GM13977 (cell line): Measurements from ENCODE around the gene TGM4.

Experiments used
- DNase-seq: peaks from one replicate; pipeline ENCODE4 v3.0.0; 2012; ENCODE audit warnings: low spot score
- in situ Hi-C: fragments of 300-500 bp; cut with MboI; formaldehyde crosslinking; loops from one replicate; pipeline ENCODE4 v1.12.0; 2022; ENCODE audit warnings: low sequenced_read_pairs, low pct_unique_long_range_greater_than_20kb, mixed read lengths, inconsistent platforms; ENCODE audit not compliant: unreplicated experiment
- TF ChIP-seq, protein P1 (sequence below): IDR thresholded peaks from 2 replicates; pipeline ENCODE4 v1.5.1; 2012; ENCODE audit warnings: mild to moderate bottlenecking, control low read depth; ENCODE audit not compliant: insufficient read depth; ENCODE audit errors: extremely low read depth, missing control alignments

TGM4 gene

DNA sequence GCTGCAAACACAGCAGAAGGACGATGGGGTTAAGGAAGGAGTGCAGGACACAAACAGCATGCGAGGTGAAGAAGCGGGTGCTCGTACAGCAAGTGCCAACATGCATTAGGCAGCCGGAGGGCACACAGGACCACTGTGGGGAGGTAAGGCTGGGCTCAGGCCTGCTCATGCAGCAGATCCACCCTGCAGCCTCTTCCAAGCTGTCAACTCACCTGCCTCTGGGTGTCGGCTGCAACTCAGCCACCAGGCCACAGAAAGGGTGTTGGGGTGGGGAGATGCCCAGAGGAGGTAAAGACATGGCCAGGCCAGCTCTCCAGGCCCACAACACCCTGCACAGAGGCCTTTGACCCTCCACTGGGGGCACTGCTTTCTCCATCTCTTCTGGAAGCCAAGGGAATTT, 44.2 kb downstream of the TGM4 start:
- in situ Hi-C loops, result loop anchor here (10.0 to 25.0 kb wide), 2 partner anchors 384 to 581 kb away; partner anchors contain the start of gene TCAIM
- DNase-seq, result no peak
- TF ChIP-seq, protein P1, sequence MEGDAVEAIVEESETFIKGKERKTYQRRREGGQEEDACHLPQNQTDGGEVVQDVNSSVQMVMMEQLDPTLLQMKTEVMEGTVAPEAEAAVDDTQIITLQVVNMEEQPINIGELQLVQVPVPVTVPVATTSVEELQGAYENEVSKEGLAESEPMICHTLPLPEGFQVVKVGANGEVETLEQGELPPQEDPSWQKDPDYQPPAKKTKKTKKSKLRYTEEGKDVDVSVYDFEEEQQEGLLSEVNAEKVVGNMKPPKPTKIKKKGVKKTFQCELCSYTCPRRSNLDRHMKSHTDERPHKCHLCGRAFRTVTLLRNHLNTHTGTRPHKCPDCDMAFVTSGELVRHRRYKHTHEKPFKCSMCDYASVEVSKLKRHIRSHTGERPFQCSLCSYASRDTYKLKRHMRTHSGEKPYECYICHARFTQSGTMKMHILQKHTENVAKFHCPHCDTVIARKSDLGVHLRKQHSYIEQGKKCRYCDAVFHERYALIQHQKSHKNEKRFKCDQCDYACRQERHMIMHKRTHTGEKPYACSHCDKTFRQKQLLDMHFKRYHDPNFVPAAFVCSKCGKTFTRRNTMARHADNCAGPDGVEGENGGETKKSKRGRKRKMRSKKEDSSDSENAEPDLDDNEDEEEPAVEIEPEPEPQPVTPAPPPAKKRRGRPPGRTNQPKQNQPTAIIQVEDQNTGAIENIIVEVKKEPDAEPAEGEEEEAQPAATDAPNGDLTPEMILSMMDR, result no peak

DNA sequence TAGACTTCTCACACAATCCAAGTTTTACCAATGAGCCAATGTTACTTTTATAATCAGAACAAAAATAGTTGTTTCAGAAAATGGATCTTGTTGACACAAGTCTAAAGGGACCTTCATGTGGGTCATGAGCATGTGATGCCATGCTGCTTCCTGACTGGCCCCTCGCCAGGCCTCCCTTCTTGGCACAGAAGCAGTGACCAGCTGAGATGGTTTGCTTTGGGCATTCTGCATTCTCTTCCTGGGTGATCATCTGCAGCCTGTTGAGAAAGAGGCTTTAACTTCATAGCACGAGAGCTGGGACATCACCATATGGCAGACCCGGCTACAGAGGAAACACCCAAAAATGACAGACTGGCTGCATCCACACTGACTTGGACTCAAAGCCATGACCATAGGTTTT, 45.7 kb downstream of the TGM4 start:
- in situ Hi-C loops, result loop anchor here (25.0 kb wide), 1 partner anchor 583 kb away; the partner anchor contains the start of gene TCAIM
- DNase-seq, result no peak
- TF ChIP-seq, protein P1, result no peak

DNA sequence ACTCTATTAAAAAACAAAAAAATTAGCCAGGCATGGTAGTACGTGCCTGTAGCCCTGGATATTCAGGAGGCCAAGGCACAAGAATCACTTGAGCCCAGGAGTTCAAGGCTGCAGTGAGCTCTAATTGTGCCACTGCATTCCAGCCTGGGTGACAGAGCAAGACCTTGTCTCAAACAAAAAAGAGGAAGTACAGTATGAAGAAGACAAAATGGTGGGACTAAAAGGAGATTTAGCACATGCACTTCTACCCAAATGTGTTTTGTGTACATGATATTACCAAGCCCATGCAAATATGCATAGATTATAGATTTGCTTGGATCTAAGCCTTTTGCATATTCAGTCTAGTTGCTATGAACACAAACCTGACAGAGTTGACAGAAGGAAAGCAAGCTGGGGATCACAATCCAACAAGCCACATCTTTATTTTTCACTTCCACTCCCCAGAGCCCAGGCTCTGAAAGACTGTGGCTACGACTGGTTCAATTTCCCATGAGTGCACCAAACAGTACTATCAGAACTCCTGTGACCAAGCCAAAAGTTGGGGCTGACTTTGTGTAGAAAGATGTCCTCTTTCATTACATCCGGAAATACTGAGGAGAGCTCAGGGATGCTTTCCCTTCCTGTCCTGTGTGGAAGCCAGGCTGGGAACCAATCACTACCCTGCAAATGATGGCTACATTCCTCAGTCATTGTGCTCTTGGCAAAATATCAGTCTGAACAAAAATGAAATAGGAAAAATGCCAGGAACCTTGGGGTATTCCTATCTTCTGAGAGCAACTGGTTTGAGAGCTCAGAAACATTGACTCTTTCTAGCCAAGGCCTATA, 49.4 kb downstream of the TGM4 start:
- TF ChIP-seq, protein P1, result no peak
- no peak for DNase-seq
- in situ Hi-C loops, result loop anchor here (25.0 kb wide), 1 partner anchor 587 kb away; the partner anchor contains the start of gene TCAIM

DNA sequence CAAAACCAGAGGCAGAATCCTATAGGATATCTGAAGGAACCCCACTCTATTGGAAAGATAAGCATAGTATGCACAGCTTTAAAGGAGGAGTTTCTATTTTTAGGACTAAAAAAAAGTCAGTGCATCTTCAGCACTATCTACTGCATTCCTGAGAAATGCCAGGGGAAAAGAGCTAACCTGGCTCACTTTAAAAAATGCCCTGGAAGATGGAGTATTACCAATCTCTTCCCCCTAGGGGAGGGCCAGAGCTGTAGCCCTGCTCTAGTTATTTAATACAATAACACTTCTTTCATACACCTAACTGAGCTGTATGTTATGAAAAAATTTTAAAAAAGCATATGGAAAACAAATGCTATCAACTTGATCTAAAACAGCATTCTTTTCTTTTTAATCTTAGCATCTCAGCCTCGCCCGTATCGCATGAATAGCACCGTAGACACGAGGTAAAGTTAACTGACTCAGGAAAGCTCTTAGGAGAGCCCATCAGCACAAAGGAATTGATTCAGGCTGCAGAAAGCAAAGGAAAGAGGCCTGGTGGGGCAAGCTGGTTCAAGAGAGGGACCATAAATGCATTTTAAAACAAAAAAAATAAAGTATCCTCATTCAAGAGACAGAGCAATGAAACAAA, 50.2 kb downstream of the TGM4 start:
- DNase-seq, result no peak
- in situ Hi-C loops, result loop anchor here (25.0 kb wide), 1 partner anchor 587 kb away; the partner anchor contains the start of gene TCAIM
- TF ChIP-seq, protein P1, result no peak

DNA sequence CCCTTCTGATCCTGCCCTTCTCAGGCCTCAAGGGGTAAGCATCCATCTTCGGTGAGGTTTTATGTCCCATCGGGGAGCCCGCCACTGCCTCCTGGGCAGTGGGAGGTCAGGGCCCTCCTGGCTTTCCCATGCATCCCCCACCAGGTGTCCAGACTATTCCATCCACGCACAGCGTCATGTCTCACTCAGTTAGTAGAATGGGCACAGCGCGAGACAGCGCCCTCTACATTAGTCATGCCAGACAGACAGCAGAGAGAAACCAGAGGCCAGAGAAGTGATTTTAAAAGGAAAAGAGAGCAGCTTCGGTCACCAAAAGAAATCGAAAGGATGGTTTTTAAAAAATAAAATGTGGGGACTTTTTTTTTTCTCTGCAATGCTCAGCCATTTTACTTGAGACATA, 51.8 kb downstream of the TGM4 start:
- DNase-seq, result no peak
- TF ChIP-seq, protein P1, result no peak
- in situ Hi-C loops, result no loop called here

DNA sequence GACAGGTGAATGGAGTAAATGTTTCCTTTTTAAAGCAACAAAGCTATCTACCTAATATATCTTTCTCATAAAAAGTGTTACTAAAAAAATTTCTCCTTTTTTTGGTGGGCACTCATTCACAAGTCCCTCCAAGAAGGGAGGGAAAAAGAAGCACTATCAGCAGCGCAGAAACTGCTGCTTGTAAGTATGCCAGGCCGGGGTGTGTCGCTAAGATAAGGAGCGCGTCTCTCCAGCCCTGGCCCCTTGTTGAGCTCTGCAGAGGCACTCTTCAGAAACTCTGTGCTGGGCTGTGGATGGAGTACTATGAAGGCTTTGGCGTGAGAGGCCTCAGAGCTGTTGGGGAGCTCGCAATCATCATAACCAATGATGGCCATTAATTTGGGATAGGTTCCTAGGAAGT, 52.5 kb downstream of the TGM4 start:
- TF ChIP-seq, protein P1, result no peak
- in situ Hi-C loops, result no loop called here
- no peak for DNase-seq
